GM12892 (cell line): ENCODE results near the gene FPGS.

Experiments used
- POLR2A ChIP-seq: IDR thresholded peaks from 2 replicates; pipeline ENCODE4 v1.6.1; 2011; ENCODE audit warnings: low read depth, low read length, control low read depth
- TAF1 ChIP-seq: IDR thresholded peaks from 2 replicates; pipeline ENCODE4 v1.6.1; 2011; ENCODE audit warnings: low read depth, mild to moderate bottlenecking, control low read depth, low read length, borderline replicate concordance

DNA sequence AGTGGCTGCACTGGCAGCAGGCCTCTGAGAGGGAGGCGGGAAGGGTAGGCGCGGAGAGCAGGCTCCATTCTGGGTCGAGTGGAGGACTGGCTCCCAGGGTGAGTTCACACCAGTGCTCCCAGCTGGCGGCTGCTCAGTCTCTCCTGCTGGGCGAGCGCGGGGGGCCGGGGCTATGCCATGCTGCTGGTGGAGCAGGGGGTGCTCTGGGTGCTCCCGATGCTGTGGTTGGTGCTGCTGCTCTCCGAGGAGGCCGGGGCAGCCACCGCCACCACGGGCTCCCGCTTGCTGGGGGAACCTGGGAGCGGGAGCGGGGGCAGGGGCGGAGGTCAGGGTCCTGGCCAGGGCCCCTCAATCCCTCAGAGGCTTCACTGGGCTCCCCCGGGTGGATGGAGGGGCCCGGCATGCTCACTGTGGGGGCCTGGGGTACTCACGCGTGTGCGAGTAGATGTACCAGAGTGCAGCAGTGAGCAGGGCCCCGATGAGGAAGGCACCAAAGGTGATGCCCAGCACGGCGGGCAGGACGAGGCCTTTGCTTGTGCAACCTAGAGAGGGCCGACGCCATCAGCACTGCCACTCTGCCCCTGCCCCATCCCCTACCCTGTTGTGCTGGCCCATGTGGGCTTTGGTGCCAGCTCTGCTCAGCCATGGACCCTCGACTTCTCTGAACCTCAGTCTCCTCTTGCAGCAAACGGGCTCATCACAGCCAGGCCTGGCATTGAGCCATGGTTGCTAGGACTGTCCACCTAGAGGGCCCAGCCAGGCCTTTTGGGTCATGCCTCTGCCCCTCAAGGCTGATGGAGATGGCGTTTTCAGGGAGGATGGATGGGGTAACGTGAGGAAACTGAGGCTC lies 13.1 kb downstream of the FPGS start:
- TF ChIP-seq TAF1 (no peak), POLR2A (no peak)
